GM18519 (cell line): ENCODE measurements around the gene TEPSIN.
"Not testable (repeated sequence)": the region's sequence is repeated elsewhere in the genome, so short reads cannot be mapped to it uniquely, and the experiment has no call there.

Experiments
- ATAC-seq: cut with Tn5 transposase; IDR thresholded peaks from one replicate; pipeline ENCODE4 v1.9.1; 2021; ENCODE audit warnings: mild to moderate bottlenecking, moderate library complexity; ENCODE audit not compliant: unreplicated experiment, low FRiP score

The TEPSIN gene

GRCh38 chr17:81237591-81238489 lies 1.0 kb downstream of the TEPSIN start:
- no peak for ATAC-seq

- no peak for ATAC-seq
Observed at GRCh38 chr17:81236784-81237183, 2.1 kb downstream of the TEPSIN start.

DNA sequence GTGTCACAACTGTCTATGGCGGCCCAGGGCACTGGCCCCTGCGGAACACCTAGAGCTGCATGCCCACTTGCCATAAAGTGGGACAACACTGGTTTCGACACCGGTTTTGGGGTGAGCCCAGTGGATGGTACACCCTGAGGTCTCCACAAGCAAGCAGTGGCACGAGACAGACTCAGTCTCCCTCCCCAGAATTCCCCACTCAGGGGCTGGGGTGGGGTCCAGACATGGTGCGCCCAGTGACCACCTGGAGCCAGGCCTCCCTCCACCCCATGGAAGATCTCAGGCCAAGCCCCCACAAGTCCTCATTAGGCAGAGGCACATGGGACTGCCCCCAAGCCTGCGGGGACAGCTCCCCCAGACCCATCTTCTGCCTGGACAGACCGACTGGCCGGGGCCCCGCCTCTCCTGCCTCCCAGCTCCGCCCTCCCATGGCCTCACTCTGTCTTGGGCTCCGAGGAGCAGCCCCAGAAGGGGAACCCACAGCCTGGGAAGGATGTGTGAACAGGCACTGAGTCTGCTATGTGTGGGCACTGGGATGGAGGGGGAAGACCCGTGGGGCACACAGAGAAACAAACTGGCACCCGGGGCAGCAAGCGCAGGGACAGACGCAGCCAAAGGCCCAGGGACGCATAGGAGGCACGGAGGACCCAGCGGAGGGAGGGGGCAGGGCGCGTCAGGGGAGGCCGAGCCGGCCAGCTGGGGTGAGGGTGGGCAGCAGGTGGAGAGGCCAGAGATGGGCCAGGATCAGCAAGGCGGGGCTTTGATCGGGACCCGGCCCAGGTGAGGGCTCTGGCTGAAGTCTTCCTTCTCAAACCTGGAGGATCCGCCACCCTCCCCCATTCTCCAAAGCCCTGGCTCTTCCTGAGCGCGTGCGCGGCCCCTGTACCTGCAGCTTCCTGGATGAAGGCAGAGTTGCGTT lies 2.8 kb downstream of the TEPSIN start:
- no peak for ATAC-seq

- ATAC-seq = no peak
Observed at GRCh38 chr17:81234940-81235821, 3.7 kb downstream of the TEPSIN start.

GRCh38 chr17:81234506-81234855 lies 4.4 kb downstream of the TEPSIN start:
- ATAC-seq = no peak

DNA sequence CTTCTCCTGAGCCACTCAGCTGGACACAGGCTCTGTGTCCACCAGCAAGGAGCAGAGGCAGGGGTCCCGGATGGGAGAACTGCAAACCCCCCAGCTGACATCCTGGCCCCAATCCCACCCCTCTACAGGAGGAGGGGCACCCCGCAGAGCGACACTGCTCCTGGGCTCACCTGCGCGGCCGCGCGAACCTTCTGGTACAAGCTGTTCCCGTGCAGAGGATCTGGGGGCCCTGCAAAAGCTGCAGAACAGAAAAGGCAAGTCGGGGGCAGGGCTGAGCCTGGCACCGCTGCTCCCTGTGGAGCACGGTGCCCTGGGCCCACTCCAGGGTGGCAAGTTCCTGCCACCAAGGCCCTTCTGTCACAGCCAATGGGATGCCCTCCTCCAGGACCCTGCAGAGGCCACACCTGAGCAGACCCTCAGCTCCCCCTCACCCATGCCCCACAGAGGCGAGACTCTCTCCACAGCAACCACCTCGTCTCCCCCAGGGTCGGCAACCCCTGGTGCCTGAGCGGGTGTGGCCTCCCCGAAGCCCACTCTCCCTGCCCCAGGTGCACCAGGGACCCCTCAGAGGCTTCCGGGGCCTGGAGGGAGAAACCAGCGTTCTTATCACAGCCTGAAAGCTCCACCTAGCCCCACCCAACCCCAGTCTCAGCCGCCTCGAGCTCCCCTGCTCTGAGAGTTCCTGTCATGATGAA lies 4.9 kb downstream of the TEPSIN start:
- ATAC-seq = no peak

DNA sequence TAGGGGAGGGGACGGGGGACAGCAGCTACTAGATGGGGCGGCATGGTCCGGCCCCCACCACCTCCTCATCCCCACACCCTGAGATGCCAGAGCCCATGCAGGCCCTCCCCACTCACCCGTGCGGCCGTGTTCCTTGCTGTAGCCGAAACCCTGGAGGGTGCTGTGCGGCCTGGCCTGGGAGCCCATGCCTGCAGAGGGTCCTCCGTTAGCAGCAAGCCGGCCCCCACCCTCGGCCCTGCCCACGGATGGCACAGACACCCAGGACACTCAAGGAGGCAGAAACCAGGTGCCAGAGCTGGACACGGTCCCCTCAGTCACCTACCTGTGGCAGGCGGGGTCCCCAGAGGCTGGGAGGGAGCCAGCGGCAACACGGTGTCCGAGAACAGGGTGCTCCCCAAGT lies 5.5 kb downstream of the TEPSIN start:
- ATAC-seq = no peak

GRCh38 chr17:81232616-81233241 lies 6.1 kb downstream of the TEPSIN start:
- ATAC-seq = no peak

DNA sequence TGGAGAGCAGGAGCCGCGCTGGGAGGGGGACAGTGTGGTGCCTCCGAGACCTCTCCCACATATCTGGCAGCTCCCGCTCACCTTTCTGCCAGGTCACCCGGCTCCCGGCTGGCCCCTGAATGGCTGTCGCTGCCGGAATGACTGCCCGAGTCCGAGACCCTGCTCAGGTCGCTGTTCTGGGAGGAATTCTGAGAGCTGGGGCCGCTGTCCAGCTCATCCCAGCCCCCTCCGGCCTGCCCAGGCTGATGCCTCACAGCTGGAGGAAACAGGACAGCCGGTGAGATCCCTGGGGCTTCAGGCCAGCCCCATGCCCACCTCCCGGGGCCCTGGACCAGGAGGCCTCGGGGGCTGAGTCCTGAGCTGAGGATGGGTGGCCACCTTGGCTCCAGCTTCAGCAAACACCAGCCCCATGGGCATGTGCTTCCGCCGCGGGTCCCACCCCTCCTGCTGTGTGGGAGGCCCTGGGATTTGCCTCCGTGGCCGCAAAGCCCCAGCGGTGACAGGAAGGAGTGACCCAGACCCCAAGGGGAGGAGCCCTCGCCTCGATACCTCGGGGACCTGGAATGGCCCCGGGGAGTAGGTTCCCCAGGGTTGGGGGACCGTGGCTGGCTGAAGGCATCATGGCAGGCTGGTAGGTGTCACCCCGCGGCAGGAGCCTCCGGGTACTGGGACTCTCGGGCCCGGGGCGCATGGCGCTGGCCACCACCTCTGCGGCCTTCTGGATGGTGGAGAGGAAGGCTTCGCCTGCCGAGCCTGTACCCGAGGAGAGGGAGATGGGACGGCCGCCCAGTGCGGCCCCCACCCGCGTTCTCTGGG lies 6.9 kb downstream of the TEPSIN start:
- no peak for ATAC-seq

- no peak for ATAC-seq
Observed at GRCh38 chr17:81231121-81231645, 7.7 kb downstream of the TEPSIN start.

GRCh38 chr17:81230043-81230820 lies 8.6 kb downstream of the TEPSIN start:
- ATAC-seq = no peak

GRCh38 chr17:81229666-81229920 lies 9.3 kb downstream of the TEPSIN start:
- no peak for ATAC-seq

GRCh38 chr17:81228834-81229665 lies 9.8 kb downstream of the TEPSIN start:
- ATAC-seq = no peak

GRCh38 chr17:81228420-81228819 lies 10.4 kb downstream of the TEPSIN start:
- ATAC-seq = no peak

- not testable (repeated sequence) for ATAC-seq
Observed at GRCh38 chr17:81227630-81228029, 11.2 kb downstream of the TEPSIN start.

GRCh38 chr17:81223762-81224130 lies 15.1 kb downstream of the TEPSIN start:
- no peak for ATAC-seq
